Activated naive CD8-positive, alpha-beta T cell treated with anti-CD3 and anti-CD28 coated beads, Interleukin-2, amount 50 U/mL, for 16 hours (primary cell): Measurements from ENCODE around the gene KLHL35.
"Not testable (repeated sequence)": the region's sequence is repeated elsewhere in the genome, so short reads cannot be mapped to it uniquely, and the experiment has no call there.

Experiments
- DNase-seq: peaks from one replicate; pipeline ENCODE4 v3.0.0-alpha.2; 2020; ENCODE audit warnings: low read depth, low spot score

KLHL35 gene

GRCh38 chr11:75423721-75424120 is 9.3 kb downstream of the KLHL35 start:
- DNase-seq: no peak

GRCh38 chr11:75422248-75423231 is 10.5 kb downstream of the KLHL35 start:
- no peak for DNase-seq

- no peak for DNase-seq
Measured at GRCh38 chr11:75421902-75422247, 11.1 kb downstream of the KLHL35 start.

- no peak for DNase-seq
Measured at GRCh38 chr11:75421035-75421602, 11.9 kb downstream of the KLHL35 start.

GRCh38 chr11:75420224-75421034 is 12.6 kb downstream of the KLHL35 start:
- no peak for DNase-seq

- no peak for DNase-seq
Measured at GRCh38 chr11:75413864-75414263, 19.1 kb downstream of the KLHL35 start.

- not testable (repeated sequence) for DNase-seq
Measured at GRCh38 chr11:75413146-75413545, 19.9 kb downstream of the KLHL35 start.

GRCh38 chr11:75409971-75410370 is 23.0 kb downstream of the KLHL35 start:
- DNase-seq: not testable (repeated sequence)

GRCh38 chr11:75408957-75409219 is 24.1 kb downstream of the KLHL35 start:
- DNase-seq: no peak

- DNase-seq: no peak
Measured at GRCh38 chr11:75406338-75406777, 26.6 kb downstream of the KLHL35 start.

- no peak for DNase-seq
Measured at GRCh38 chr11:75403983-75404658, 28.9 kb downstream of the KLHL35 start.

- DNase-seq: no peak
Measured at GRCh38 chr11:75403037-75403436, 30.0 kb downstream of the KLHL35 start.

GRCh38 chr11:75402002-75402773 is 30.8 kb downstream of the KLHL35 start:
- DNase-seq: no peak

GRCh38 chr11:75400146-75400865 is 32.7 kb downstream of the KLHL35 start:
- no peak for DNase-seq

GRCh38 chr11:75399344-75400145 is 33.5 kb downstream of the KLHL35 start, which contains the start of gene RPS3:
TSS of gene RPS3 (plus strand) at chr11:75399518. CDS start at chr11:75399548, 30 bp downstream.
- DNase-seq: peak; percentile 75

- no peak for DNase-seq
Measured at GRCh38 chr11:75398906-75399305, 34.1 kb downstream of the KLHL35 start.

- DNase-seq: no peak
Measured at GRCh38 chr11:75394085-75394840, 38.7 kb downstream of the KLHL35 start.

GRCh38 chr11:75389925-75390324 is 43.1 kb downstream of the KLHL35 start:
- no peak for DNase-seq

- no peak for DNase-seq
Measured at GRCh38 chr11:75389276-75389605, 43.8 kb downstream of the KLHL35 start.
